WERI-Rb-1 (cell line): ENCODE data around the gene OR11A1.
"Not testable (repeated sequence)": the region's sequence is repeated elsewhere in the genome, so short reads cannot be mapped to it uniquely, and the experiment has no call there.

ENCODE experiments used
- DNase-seq: peaks from one replicate; pipeline ENCODE4 v3.0.0-alpha.2; 2020
- H3K27ac ChIP-seq: fragments of 250-450 bp; sonication (Bioruptor Pico); 2 replicates; pipeline ENCODE4 v1.5.1; 2020; ENCODE audit warnings: mild to moderate bottlenecking, moderate library complexity
- H3K27me3 ChIP-seq: fragments of 250-450 bp; sonication (Bioruptor Pico); 2 replicates; pipeline ENCODE4 v1.5.1; 2021; ENCODE audit warnings: mild to moderate bottlenecking, low read depth, moderate library complexity; ENCODE audit not compliant: insufficient read depth, severe bottlenecking
- H3K36me3 ChIP-seq: fragments of 250-450 bp; sonication (Bioruptor Pico); 2 replicates; pipeline ENCODE4 v1.5.1; 2020; ENCODE audit warnings: mild to moderate bottlenecking, moderate library complexity
- H3K4me3 ChIP-seq: 2 replicates; pipeline ENCODE4 v1.5.1; 2011; ENCODE audit warnings: low read depth, mild to moderate bottlenecking, control low read depth, low read length
- H3K9me3 ChIP-seq: fragments of 250-450 bp; sonication (Bioruptor Pico); 2 replicates; pipeline ENCODE4 v1.5.1; 2021; ENCODE audit warnings: mild to moderate bottlenecking, moderate library complexity; ENCODE audit not compliant: severe bottlenecking
- CTCF ChIP-seq: IDR thresholded peaks from 2 replicates; pipeline ENCODE4 v1.5.1; 2011; ENCODE audit warnings: low read depth, mild to moderate bottlenecking, control low read depth, inconsistent platforms, low read length

OR11A1 gene

GRCh38 chr6:29439006-29439405 is 17.9 kb downstream of the OR11A1 start, which contains the start of gene OR10C1:
Gene OR10C1, plus strand, starts transcription at chr6:29439306. Its CDS starts 710 bp downstream, at chr6:29440016.
- DNase-seq = no peak
- no peak for TF ChIP-seq CTCF
- Histone ChIP-seq H3K36me3 (no peaks in the 10 kb centered on the region), H3K4me3 (no peak within 1 kb of the TSS), H3K27me3 (peaks cover 53% of the 10 kb centered on the region), H3K27ac (no peak within 1 kb of the TSS), H3K9me3 (peaks cover 11% of the 10 kb centered on the region)

- H3K27me3 ChIP-seq = peaks cover 71% of the 10 kb centered on the region
- not testable (repeated sequence) for DNase-seq, H3K9me3 ChIP-seq, H3K4me3 ChIP-seq, H3K36me3 ChIP-seq, H3K27ac ChIP-seq
These were observed 20.1 kb downstream of the OR11A1 start for GRCh38 chr6:29436730-29437129.

DNA sequence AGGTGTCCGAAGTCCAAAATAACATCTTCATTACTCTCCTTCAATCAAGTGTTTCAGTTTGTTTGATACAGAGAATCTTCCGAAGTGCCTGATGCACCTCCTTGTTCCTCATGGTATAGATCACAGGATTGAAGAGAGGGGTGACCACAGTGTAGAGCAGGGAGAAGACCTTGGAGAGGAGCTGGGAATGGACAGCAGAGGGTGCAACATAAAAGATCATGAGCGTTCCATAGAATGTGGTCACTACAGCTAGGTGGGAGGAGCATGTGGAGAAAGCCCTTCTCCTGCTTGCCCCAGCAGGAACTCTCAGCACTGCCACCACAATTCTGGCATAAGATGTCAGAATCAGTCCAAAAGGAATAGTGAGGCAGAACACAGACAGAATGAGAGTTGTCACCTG is 30.2 kb downstream of the OR11A1 start:
- Histone ChIP-seq H3K9me3 (no peaks in the 10 kb centered on the region), H3K27ac (no peak overlapping the region), H3K27me3 (peaks cover 42% of the 10 kb centered on the region), H3K4me3 (no peak overlapping the region), H3K36me3 (no peaks in the 10 kb centered on the region)
- peak; percentile 56 for DNase-seq
- TF ChIP-seq CTCF = peak; percentile 69; the same call in 1 of the 2 replicates

DNA sequence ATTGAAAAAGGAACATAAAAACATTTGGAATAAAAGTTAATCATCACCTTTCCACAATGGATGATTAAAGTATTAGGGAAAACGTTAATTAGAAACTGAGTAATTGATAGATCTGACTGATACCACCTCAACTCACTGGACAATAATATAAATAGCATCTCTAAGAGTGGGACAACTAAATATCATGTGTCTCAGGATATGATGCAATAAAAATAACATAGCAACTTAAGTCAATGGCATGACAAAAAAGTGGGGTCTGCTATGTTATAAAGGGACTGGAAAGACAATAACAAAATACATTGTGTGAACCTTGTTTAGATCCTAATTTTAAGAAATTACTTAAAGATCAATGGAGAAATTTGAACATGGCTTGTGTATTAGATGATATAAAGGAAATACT is 31.8 kb downstream of the OR11A1 start:
- Histone ChIP-seq H3K36me3 (no peaks in the 10 kb centered on the region), H3K9me3 (peaks cover 4% of the 10 kb centered on the region), H3K27me3 (peaks cover 40% of the 10 kb centered on the region), H3K4me3 (no peak overlapping the region), H3K27ac (no peak overlapping the region)
- TF ChIP-seq CTCF = no peak
- DNase-seq = no peak

GRCh38 chr6:29424575-29424974 is 32.3 kb downstream of the OR11A1 start:
- DNase-seq = no peak
- Histone ChIP-seq H3K4me3 (no peak overlapping the region), H3K27me3 (peaks cover 44% of the 10 kb centered on the region), H3K27ac (no peak overlapping the region), H3K36me3 (no peaks in the 10 kb centered on the region), H3K9me3 (peaks cover 4% of the 10 kb centered on the region)
- no peak for TF ChIP-seq CTCF

DNA sequence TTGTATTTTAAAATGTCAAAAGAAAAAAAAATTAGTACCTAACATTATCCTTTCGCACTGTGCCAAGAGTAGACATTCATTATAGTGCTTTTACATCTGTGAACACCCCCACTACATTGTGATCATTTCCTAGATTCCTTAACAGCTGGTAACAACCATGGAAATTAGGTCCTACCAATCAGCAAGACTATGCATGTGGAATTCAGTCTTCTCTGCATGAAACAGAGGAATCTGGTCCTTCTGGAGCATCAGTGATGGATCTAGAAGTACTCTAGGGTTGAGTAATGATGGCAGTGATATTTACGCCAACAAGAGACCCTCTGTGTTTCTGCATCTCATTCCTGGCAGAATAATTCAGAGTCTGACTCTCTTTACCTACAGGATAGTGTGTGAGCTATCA is 32.7 kb downstream of the OR11A1 start:
- Histone ChIP-seq H3K9me3 (peaks cover 4% of the 10 kb centered on the region), H3K36me3 (no peaks in the 10 kb centered on the region), H3K27ac (no peak overlapping the region), H3K27me3 (peaks cover 45% of the 10 kb centered on the region), H3K4me3 (no peak overlapping the region)
- TF ChIP-seq CTCF = no peak
- DNase-seq = no peak
